ENCODE results near the gene AP1M1.

The AP1M1 gene

GRCh38 chr19:16228637-16229321, 31.1 kb downstream of the AP1M1 start:
- TF ChIP-seq CTCF (IDR thresholded peaks at IDR 0.05; ENCODE audit: control insufficient read depth, insufficient read depth, low read depth, low read length, missing control alignments): no peak
- H3K4me3 ChIP-seq (ENCODE audit: control insufficient read depth, low read depth, low read length): no peak overlapping the region
- no peak for DNase-seq (ENCODE audit: low read depth)

- TF ChIP-seq CTCF (IDR thresholded peaks at IDR 0.05; ENCODE audit: control insufficient read depth, insufficient read depth, low read depth, low read length, missing control alignments): no peak
- no peak overlapping the region for H3K4me3 ChIP-seq (ENCODE audit: control insufficient read depth, low read depth, low read length)
- no peak for DNase-seq (ENCODE audit: low read depth)
Measured at GRCh38 chr19:16229322-16229641, 31.6 kb downstream of the AP1M1 start.

GRCh38 chr19:16232127-16232526, 34.4 kb downstream of the AP1M1 start:
- DNase-seq (ENCODE audit: low read depth): no peak
- TF ChIP-seq CTCF (IDR thresholded peaks at IDR 0.05; ENCODE audit: control insufficient read depth, insufficient read depth, low read depth, low read length, missing control alignments): no peak
- no peak overlapping the region for H3K4me3 ChIP-seq (ENCODE audit: control insufficient read depth, low read depth, low read length)

- no peak for TF ChIP-seq CTCF (IDR thresholded peaks at IDR 0.05; ENCODE audit: control insufficient read depth, insufficient read depth, low read depth, low read length, missing control alignments)
- DNase-seq (ENCODE audit: low read depth): no peak
- no peak overlapping the region for H3K4me3 ChIP-seq (ENCODE audit: control insufficient read depth, low read depth, low read length)
Measured at GRCh38 chr19:16232568-16232967, 34.9 kb downstream of the AP1M1 start.

GRCh38 chr19:16233081-16233776, 35.5 kb downstream of the AP1M1 start:
- no peak overlapping the region for H3K4me3 ChIP-seq (ENCODE audit: control insufficient read depth, low read depth, low read length)
- TF ChIP-seq CTCF (IDR thresholded peaks at IDR 0.05; ENCODE audit: control insufficient read depth, insufficient read depth, low read depth, low read length, missing control alignments): no peak
- DNase-seq (ENCODE audit: low read depth): no peak

- no peak overlapping the region for H3K4me3 ChIP-seq (ENCODE audit: control insufficient read depth, low read depth, low read length)
- no peak for TF ChIP-seq CTCF (IDR thresholded peaks at IDR 0.05; ENCODE audit: control insufficient read depth, insufficient read depth, low read depth, low read length, missing control alignments)
- no peak for DNase-seq (ENCODE audit: low read depth)
Measured at GRCh38 chr19:16233836-16234551, 36.3 kb downstream of the AP1M1 start.

Data from AG09309 (cell line).